GM19395 (cell line): ENCODE measurements around the gene CDCA5.

Experiments
- ATAC-seq: cut with Tn5 transposase; IDR thresholded peaks from one replicate; pipeline ENCODE4 v1.9.1; 2021; ENCODE audit warnings: mild to moderate bottlenecking, moderate library complexity; ENCODE audit not compliant: unreplicated experiment

The CDCA5 gene

GRCh38 chr11:65083834-65084597 is at the start of gene CDCA5, which contains the start of gene ZFPL1:
Gene CDCA5 (minus strand): TSS chr11:65084040. CDS start chr11:65083978, 62 bp downstream.
Gene ZFPL1 (plus strand): TSS chr11:65084222. CDS start chr11:65084699, 477 bp downstream.
- ATAC-seq, result peak; percentile 75

- ATAC-seq, result no peak
Observed at GRCh38 chr11:65132988-65133700, 49.3 kb upstream of the CDCA5 start.

GRCh38 chr11:65132238-65132987 is 48.6 kb upstream of the CDCA5 start:
- ATAC-seq, result peak; percentile 40

- ATAC-seq, result no peak
Observed at GRCh38 chr11:65131895-65132237, 48.0 kb upstream of the CDCA5 start.

GRCh38 chr11:65131417-65131776 is 47.6 kb upstream of the CDCA5 start:
- no peak for ATAC-seq

- no peak for ATAC-seq
Observed at GRCh38 chr11:65130631-65131416, 47.0 kb upstream of the CDCA5 start.

GRCh38 chr11:65129649-65130441 is 46.0 kb upstream of the CDCA5 start:
- no peak for ATAC-seq

- no peak for ATAC-seq
Observed at GRCh38 chr11:65128182-65129145, 44.6 kb upstream of the CDCA5 start.

- ATAC-seq, result no peak
Observed at GRCh38 chr11:65127473-65128181, 43.8 kb upstream of the CDCA5 start.

- ATAC-seq, result no peak
Observed at GRCh38 chr11:65126624-65127274, 42.9 kb upstream of the CDCA5 start.

- ATAC-seq, result no peak
Observed at GRCh38 chr11:65125197-65126056, 41.6 kb upstream of the CDCA5 start.

- no peak for ATAC-seq
Observed at GRCh38 chr11:65124480-65125196, 40.8 kb upstream of the CDCA5 start.

- peak; percentile 67 for ATAC-seq
Observed at GRCh38 chr11:65121865-65122696, 38.2 kb upstream of the CDCA5 start, which contains the start of the genes FAU and MRPL49. Gene FAU (minus strand): TSS chr11:65122134. CDS start chr11:65121813, 321 bp downstream. Gene MRPL49 (plus strand): TSS chr11:65122321. CDS start chr11:65122347, 26 bp downstream.

GRCh38 chr11:65121447-65121864 is 37.6 kb upstream of the CDCA5 start:
- ATAC-seq, result no peak

GRCh38 chr11:65120831-65121230 is 37.0 kb upstream of the CDCA5 start:
- ATAC-seq, result no peak
